ENCODE measurements around the gene NACC1. TPM values are rescaled to one million over a fixed set of nuclear protein-coding genes. Genes with fewer than 3 reads are reported as not detected.

The NACC1 gene
- total RNA-seq, 1 donor from 2014 or later = 63.0 TPM

DNA sequence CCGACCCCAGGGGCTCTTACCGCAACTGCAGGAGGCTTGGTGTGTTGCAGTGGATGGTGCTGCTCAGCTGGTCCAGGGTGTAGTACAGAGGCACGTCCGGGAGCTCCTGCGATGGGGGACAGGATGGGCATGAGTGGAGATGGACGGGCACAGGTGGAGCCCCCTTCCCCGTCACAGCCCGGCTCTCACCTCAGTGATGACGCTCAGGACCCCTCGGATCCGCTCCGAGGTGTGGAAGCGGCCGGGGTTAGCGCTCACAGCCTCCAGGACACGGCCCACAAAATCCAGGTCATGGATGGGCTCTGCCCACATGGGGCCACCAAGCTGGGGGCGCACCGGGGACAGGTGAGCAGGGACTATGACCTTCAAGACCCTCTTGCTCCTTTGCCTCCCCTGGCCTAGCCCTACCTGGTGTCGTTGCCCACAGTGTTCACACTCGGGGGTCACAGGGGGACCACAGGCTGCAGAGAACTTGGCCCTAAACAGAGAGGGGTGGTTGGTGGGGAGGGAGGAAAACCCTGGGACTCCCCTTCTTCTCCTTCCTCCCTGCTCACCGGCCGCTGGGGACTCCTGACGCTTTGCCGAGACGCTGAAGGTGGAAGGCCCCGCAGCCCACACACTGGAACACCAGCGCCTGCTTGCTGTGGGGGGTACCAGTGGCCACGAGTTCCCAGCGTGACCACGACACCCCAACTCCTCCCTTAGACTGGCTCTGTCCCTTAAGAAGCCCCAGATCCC is 8.5 kb upstream of the NACC1 start:
- Mint-ChIP-seq H3K36me3 (peaks cover 9% of the 10 kb centered on the region), H3K27ac (no peak overlapping the region), H3K9me3 (no peaks in the 10 kb centered on the region), H3K27me3 (ENCODE audit: low read depth) (no peaks in the 10 kb centered on the region), H3K4me1 (no peaks in the 10 kb centered on the region), H3K4me3 (no peak overlapping the region)
- no peak for DNase-seq (ENCODE audit: low spot score in 2 of 2, unreplicated experiment in 2 of 2)
- TF ChIP-seq CTCF (IDR thresholded peaks at IDR 0.05; ENCODE audit: unreplicated experiment) = no peak

DNA sequence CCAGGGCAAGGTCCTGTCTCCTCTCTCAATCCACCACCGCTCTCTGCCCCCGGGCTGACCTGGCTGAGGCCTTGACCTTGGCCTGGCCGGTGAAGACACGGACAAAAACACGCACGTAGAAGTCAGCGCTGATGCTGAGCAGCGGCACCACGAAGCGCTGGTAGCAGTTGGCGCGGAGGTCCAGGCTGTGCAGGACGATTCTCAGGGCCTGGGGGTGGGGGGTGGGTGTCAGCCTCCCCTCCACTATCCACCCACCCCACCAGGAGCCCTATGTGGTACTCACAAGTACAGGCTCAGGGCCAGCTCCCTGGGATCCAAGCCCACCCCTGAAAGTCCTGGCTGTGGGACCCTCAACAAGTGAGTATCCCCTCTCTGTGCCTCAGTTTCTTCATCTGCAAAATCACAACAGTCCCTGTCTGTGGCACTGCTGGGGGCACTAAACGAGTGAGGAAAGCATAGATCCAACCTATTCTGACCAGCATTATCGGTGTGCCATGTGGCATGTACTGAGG is 7.9 kb upstream of the NACC1 start:
- Mint-ChIP-seq H3K4me3 (no peak overlapping the region), H3K36me3 (peaks cover 7% of the 10 kb centered on the region), H3K4me1 (peaks cover 1% of the 10 kb centered on the region), H3K27me3 (ENCODE audit: low read depth) (no peaks in the 10 kb centered on the region), H3K27ac (no peak overlapping the region), H3K9me3 (no peaks in the 10 kb centered on the region)
- no peak for DNase-seq (ENCODE audit: low spot score in 2 of 2, unreplicated experiment in 2 of 2)
- TF ChIP-seq CTCF (IDR thresholded peaks at IDR 0.05; ENCODE audit: unreplicated experiment) = no peak

GRCh38 chr19:13112555-13112954 is 5.5 kb upstream of the NACC1 start:
- Mint-ChIP-seq H3K4me3 (no peak overlapping the region), H3K27me3 (ENCODE audit: low read depth) (no peaks in the 10 kb centered on the region), H3K4me1 (peaks cover 22% of the 10 kb centered on the region), H3K36me3 (peaks cover 4% of the 10 kb centered on the region), H3K27ac (no peak overlapping the region), H3K9me3 (no peaks in the 10 kb centered on the region)
- no peak for TF ChIP-seq CTCF (IDR thresholded peaks at IDR 0.05; ENCODE audit: unreplicated experiment)
- DNase-seq (ENCODE audit: low spot score in 2 of 2, unreplicated experiment in 2 of 2) = no peak

DNA sequence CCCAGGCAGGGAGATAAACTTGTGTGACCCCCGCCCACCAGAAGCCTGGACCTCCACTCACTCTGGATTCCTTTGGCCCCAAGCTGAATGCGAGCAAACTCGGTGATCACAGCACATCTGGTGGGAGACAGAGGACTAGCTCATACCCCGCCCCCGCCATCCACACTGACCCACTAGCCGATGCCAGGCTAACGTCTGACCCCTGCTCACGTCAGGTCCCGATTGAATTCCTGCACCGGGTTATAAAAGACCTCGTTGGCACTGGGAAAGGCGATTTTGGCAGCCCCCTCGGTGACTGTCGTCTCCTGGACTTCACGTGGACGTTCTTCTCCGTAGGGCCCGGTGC is 2.2 kb upstream of the NACC1 start:
- DNase-seq (ENCODE audit: low spot score in 2 of 2, unreplicated experiment in 2 of 2) = no peak
- H3K36me3 Mint-ChIP-seq = peaks cover 2% of the 10 kb centered on the region
- TF ChIP-seq CTCF (IDR thresholded peaks at IDR 0.05; ENCODE audit: unreplicated experiment) = no peak

GRCh38 chr19:13116282-13117175 is 1.5 kb upstream of the NACC1 start, which contains the start of gene TRMT1:
Gene TRMT1, minus strand, starts transcription at chr19:13116740. Its CDS starts 341 bp downstream, at chr19:13116399.
- Mint-ChIP-seq H3K4me3 (peak within 1 kb of the TSS; percentile 95), H3K36me3 (peaks cover 2% of the 10 kb centered on the region), H3K9me3 (no peaks in the 10 kb centered on the region), H3K27ac (peak within 1 kb of the TSS; percentile 97), H3K4me1 (peaks cover 40% of the 10 kb centered on the region), H3K27me3 (ENCODE audit: low read depth) (no peaks in the 10 kb centered on the region)
- DNase-seq (ENCODE audit: low spot score in 2 of 2, unreplicated experiment in 2 of 2) = peak; percentile 76 to 88
- TF ChIP-seq CTCF (IDR thresholded peaks at IDR 0.05; ENCODE audit: unreplicated experiment) = no peak

More for the DNA sequence above, 2.2 kb upstream of the NACC1 start:
- peak overlapping the region; percentile 97 for H3K27ac Mint-ChIP-seq
- no peaks in the 10 kb centered on the region for H3K9me3 Mint-ChIP-seq
- H3K4me1 Mint-ChIP-seq = peaks cover 38% of the 10 kb centered on the region
- peak overlapping the region; percentile 95 for H3K4me3 Mint-ChIP-seq
- H3K27me3 Mint-ChIP-seq (ENCODE audit: low read depth) = no peaks in the 10 kb centered on the region
